ENCODE measurements around the gene NLRC5.

Gene NLRC5

GRCh38 chr16:57008440-57008839, 19.1 kb downstream of the NLRC5 start:
- Histone ChIP-seq H3K36me3 (ENCODE audit: insufficient read depth, low read length) (peaks cover 4% of the 10 kb centered on the region), H3K4me3 (ENCODE audit: low read depth in 1 of 2, low read length in 2 of 2) (no peak overlapping the region), H3K27ac (ENCODE audit: low read depth, low read length) (no peak overlapping the region), H3K27me3 (ENCODE audit: control insufficient read depth in 1 of 2, insufficient read depth in 2 of 2, low read length in 2 of 2) (no peaks in the 10 kb centered on the region), H3K9ac (ENCODE audit: low read length) (no peak overlapping the region), H3K9me3 (ENCODE audit: low read length) (no peaks in the 10 kb centered on the region), H3K4me1 (ENCODE audit: insufficient read depth, low read length) (no peaks in the 10 kb centered on the region)

- H3K4me3 ChIP-seq (ENCODE audit: low read depth in 1 of 2, low read length in 2 of 2), result no peak overlapping the region
- no peak overlapping the region for H3K9ac ChIP-seq (ENCODE audit: low read length)
- H3K27me3 ChIP-seq (ENCODE audit: control insufficient read depth in 1 of 2, insufficient read depth in 2 of 2, low read length in 2 of 2), result no peaks in the 10 kb centered on the region
- no peaks in the 10 kb centered on the region for H3K9me3 ChIP-seq (ENCODE audit: low read length)
- no peaks in the 10 kb centered on the region for H3K4me1 ChIP-seq (ENCODE audit: insufficient read depth, low read length)
- H3K27ac ChIP-seq (ENCODE audit: low read depth, low read length), result no peak overlapping the region
- H3K36me3 ChIP-seq (ENCODE audit: insufficient read depth, low read length), result peaks cover under 1% of the 10 kb centered on the region
These were observed 20.4 kb downstream of the NLRC5 start for GRCh38 chr16:57009643-57010170.

- H3K9me3 ChIP-seq (ENCODE audit: low read length), result no peaks in the 10 kb centered on the region
- peaks cover 5% of the 10 kb centered on the region for H3K36me3 ChIP-seq (ENCODE audit: insufficient read depth, low read length)
- no peaks in the 10 kb centered on the region for H3K4me1 ChIP-seq (ENCODE audit: insufficient read depth, low read length)
- H3K27ac ChIP-seq (ENCODE audit: low read depth, low read length), result no peak overlapping the region
- no peak overlapping the region for H3K4me3 ChIP-seq (ENCODE audit: low read depth in 1 of 2, low read length in 2 of 2)
- no peak overlapping the region for H3K9ac ChIP-seq (ENCODE audit: low read length)
- H3K27me3 ChIP-seq (ENCODE audit: control insufficient read depth in 1 of 2, insufficient read depth in 2 of 2, low read length in 2 of 2), result no peaks in the 10 kb centered on the region
These were observed 23.0 kb downstream of the NLRC5 start for GRCh38 chr16:57012353-57012752.

- no peaks in the 10 kb centered on the region for H3K4me1 ChIP-seq (ENCODE audit: insufficient read depth, low read length)
- H3K27ac ChIP-seq (ENCODE audit: low read depth, low read length), result no peak overlapping the region
- peaks cover 13% of the 10 kb centered on the region for H3K36me3 ChIP-seq (ENCODE audit: insufficient read depth, low read length)
- no peaks in the 10 kb centered on the region for H3K9me3 ChIP-seq (ENCODE audit: low read length)
- no peak overlapping the region for H3K4me3 ChIP-seq (ENCODE audit: low read depth in 1 of 2, low read length in 2 of 2)
- H3K27me3 ChIP-seq (ENCODE audit: control insufficient read depth in 1 of 2, insufficient read depth in 2 of 2, low read length in 2 of 2), result no peaks in the 10 kb centered on the region
- no peak overlapping the region for H3K9ac ChIP-seq (ENCODE audit: low read length)
These were observed 23.9 kb downstream of the NLRC5 start for GRCh38 chr16:57013229-57013628.

- H3K9ac ChIP-seq (ENCODE audit: low read length), result no peak overlapping the region
- H3K4me1 ChIP-seq (ENCODE audit: insufficient read depth, low read length), result no peaks in the 10 kb centered on the region
- peaks cover 16% of the 10 kb centered on the region for H3K36me3 ChIP-seq (ENCODE audit: insufficient read depth, low read length)
- no peak overlapping the region for H3K27ac ChIP-seq (ENCODE audit: low read depth, low read length)
- no peak overlapping the region for H3K4me3 ChIP-seq (ENCODE audit: low read depth in 1 of 2, low read length in 2 of 2)
- no peaks in the 10 kb centered on the region for H3K27me3 ChIP-seq (ENCODE audit: control insufficient read depth in 1 of 2, insufficient read depth in 2 of 2, low read length in 2 of 2)
- H3K9me3 ChIP-seq (ENCODE audit: low read length), result no peaks in the 10 kb centered on the region
These were observed 24.5 kb downstream of the NLRC5 start for GRCh38 chr16:57013902-57014301.

GRCh38 chr16:57016301-57016700, 26.9 kb downstream of the NLRC5 start:
- Histone ChIP-seq H3K36me3 (ENCODE audit: insufficient read depth, low read length) (peaks cover 25% of the 10 kb centered on the region), H3K4me3 (ENCODE audit: low read depth in 1 of 2, low read length in 2 of 2) (no peak overlapping the region), H3K4me1 (ENCODE audit: insufficient read depth, low read length) (no peaks in the 10 kb centered on the region), H3K9ac (ENCODE audit: low read length) (no peak overlapping the region), H3K27ac (ENCODE audit: low read depth, low read length) (no peak overlapping the region), H3K27me3 (ENCODE audit: control insufficient read depth in 1 of 2, insufficient read depth in 2 of 2, low read length in 2 of 2) (no peaks in the 10 kb centered on the region), H3K9me3 (ENCODE audit: low read length) (no peaks in the 10 kb centered on the region)

GRCh38 chr16:57016831-57017230, 27.5 kb downstream of the NLRC5 start:
- H3K9me3 ChIP-seq (ENCODE audit: low read length), result no peaks in the 10 kb centered on the region
- H3K27ac ChIP-seq (ENCODE audit: low read depth, low read length), result no peak overlapping the region
- H3K36me3 ChIP-seq (ENCODE audit: insufficient read depth, low read length), result peaks cover 30% of the 10 kb centered on the region
- no peaks in the 10 kb centered on the region for H3K27me3 ChIP-seq (ENCODE audit: control insufficient read depth in 1 of 2, insufficient read depth in 2 of 2, low read length in 2 of 2)
- H3K9ac ChIP-seq (ENCODE audit: low read length), result no peak overlapping the region
- H3K4me3 ChIP-seq (ENCODE audit: low read depth in 1 of 2, low read length in 2 of 2), result no peak overlapping the region
- no peaks in the 10 kb centered on the region for H3K4me1 ChIP-seq (ENCODE audit: insufficient read depth, low read length)

- peaks cover 34% of the 10 kb centered on the region for H3K36me3 ChIP-seq (ENCODE audit: insufficient read depth, low read length)
- H3K27me3 ChIP-seq (ENCODE audit: control insufficient read depth in 1 of 2, insufficient read depth in 2 of 2, low read length in 2 of 2), result no peaks in the 10 kb centered on the region
- no peak overlapping the region for H3K4me3 ChIP-seq (ENCODE audit: low read depth in 1 of 2, low read length in 2 of 2)
- no peak overlapping the region for H3K27ac ChIP-seq (ENCODE audit: low read depth, low read length)
- no peaks in the 10 kb centered on the region for H3K9me3 ChIP-seq (ENCODE audit: low read length)
- H3K9ac ChIP-seq (ENCODE audit: low read length), result no peak overlapping the region
- H3K4me1 ChIP-seq (ENCODE audit: insufficient read depth, low read length), result no peaks in the 10 kb centered on the region
These were observed 27.9 kb downstream of the NLRC5 start for GRCh38 chr16:57017251-57017650.

- no peaks in the 10 kb centered on the region for H3K27me3 ChIP-seq (ENCODE audit: control insufficient read depth in 1 of 2, insufficient read depth in 2 of 2, low read length in 2 of 2)
- H3K9me3 ChIP-seq (ENCODE audit: low read length), result no peaks in the 10 kb centered on the region
- H3K9ac ChIP-seq (ENCODE audit: low read length), result no peak overlapping the region
- H3K27ac ChIP-seq (ENCODE audit: low read depth, low read length), result no peak overlapping the region
- no peaks in the 10 kb centered on the region for H3K4me1 ChIP-seq (ENCODE audit: insufficient read depth, low read length)
- peaks cover 37% of the 10 kb centered on the region for H3K36me3 ChIP-seq (ENCODE audit: insufficient read depth, low read length)
- no peak overlapping the region for H3K4me3 ChIP-seq (ENCODE audit: low read depth in 1 of 2, low read length in 2 of 2)
These were observed 30.4 kb downstream of the NLRC5 start for GRCh38 chr16:57019746-57020145.

GRCh38 chr16:57020651-57021050, 31.3 kb downstream of the NLRC5 start:
- Histone ChIP-seq H3K27me3 (ENCODE audit: control insufficient read depth in 1 of 2, insufficient read depth in 2 of 2, low read length in 2 of 2) (no peaks in the 10 kb centered on the region), H3K4me1 (ENCODE audit: insufficient read depth, low read length) (no peaks in the 10 kb centered on the region), H3K36me3 (ENCODE audit: insufficient read depth, low read length) (peaks cover 37% of the 10 kb centered on the region), H3K4me3 (ENCODE audit: low read depth in 1 of 2, low read length in 2 of 2) (no peak overlapping the region), H3K27ac (ENCODE audit: low read depth, low read length) (no peak overlapping the region), H3K9me3 (ENCODE audit: low read length) (no peaks in the 10 kb centered on the region), H3K9ac (ENCODE audit: low read length) (no peak overlapping the region)

GRCh38 chr16:57021757-57022156, 32.4 kb downstream of the NLRC5 start:
- Histone ChIP-seq H3K27ac (ENCODE audit: low read depth, low read length) (no peak overlapping the region), H3K4me1 (ENCODE audit: insufficient read depth, low read length) (no peaks in the 10 kb centered on the region), H3K9ac (ENCODE audit: low read length) (no peak overlapping the region), H3K4me3 (ENCODE audit: low read depth in 1 of 2, low read length in 2 of 2) (no peak overlapping the region), H3K9me3 (ENCODE audit: low read length) (no peaks in the 10 kb centered on the region), H3K27me3 (ENCODE audit: control insufficient read depth in 1 of 2, insufficient read depth in 2 of 2, low read length in 2 of 2) (no peaks in the 10 kb centered on the region), H3K36me3 (ENCODE audit: insufficient read depth, low read length) (peaks cover 37% of the 10 kb centered on the region)

- Histone ChIP-seq H3K27ac (ENCODE audit: low read depth, low read length) (no peak overlapping the region), H3K4me3 (ENCODE audit: low read depth in 1 of 2, low read length in 2 of 2) (no peak overlapping the region), H3K36me3 (ENCODE audit: insufficient read depth, low read length) (peaks cover 32% of the 10 kb centered on the region)
These were observed 33.1 kb downstream of the NLRC5 start for GRCh38 chr16:57022445-57022844.

More at GRCh38 chr16:57022445-57022844, 33.1 kb downstream of the NLRC5 start:
- Histone ChIP-seq H3K9me3 (ENCODE audit: low read length) (no peaks in the 10 kb centered on the region), H3K4me1 (ENCODE audit: insufficient read depth, low read length) (no peaks in the 10 kb centered on the region), H3K9ac (ENCODE audit: low read length) (no peak overlapping the region), H3K27me3 (ENCODE audit: control insufficient read depth in 1 of 2, insufficient read depth in 2 of 2, low read length in 2 of 2) (no peaks in the 10 kb centered on the region)

Data from muscle layer of colon (tissue), 2 donors.